Uterus (tissue), 2 donors: ENCODE results near the gene CCDC186.

Experiments
- CTCF ChIP-seq, 4 experiments: fragments of 200-600 bp in 2 of 4; fragments of 450-650 bp in 2 of 4; sonication (generic) in 2 of 4; IDR thresholded peaks; one replicate each; pipeline ENCODE4 v1.5.1; 2016 to 2019; ENCODE audit warnings: antibody characterized with exemption in 4 of 4, mild to moderate bottlenecking in 2 of 4, moderate library complexity in 1 of 4
- POLR2A ChIP-seq, 2 donors: fragments of 450-650 bp; IDR thresholded peaks; one replicate each; pipeline ENCODE4 v1.6.1; 2016; ENCODE audit warnings: antibody characterized with exemption in 2 of 2, mild to moderate bottlenecking in 1 of 2, moderate library complexity in 1 of 2

DNA sequence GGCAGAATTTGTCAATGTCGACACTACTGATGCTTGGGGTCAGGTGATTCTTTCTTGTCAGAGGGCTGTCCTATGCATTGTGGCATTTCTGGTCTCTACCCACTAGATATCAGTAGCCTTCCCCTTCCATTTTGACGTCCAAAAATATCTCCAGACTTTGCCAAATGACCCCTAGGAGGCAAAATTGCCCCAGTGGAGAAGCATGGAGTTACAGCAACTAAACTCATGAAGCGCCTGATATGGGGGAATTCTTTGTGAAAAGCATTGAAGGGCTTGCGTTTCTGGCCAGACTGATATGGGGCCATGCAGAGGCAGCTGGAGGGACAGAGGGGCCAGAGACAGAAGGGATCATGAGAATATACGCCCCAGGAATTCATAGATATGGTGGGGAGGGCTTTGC lies 86.7 kb downstream of the CCDC186 start:
- TF ChIP-seq CTCF (IDR thresholded peaks at IDR 0.05) (no peak), POLR2A (IDR thresholded peaks at IDR 0.05) (no peak)
